Suppressor macrophage treated with lipopolysaccharide for 4 hours (primary cell): Measurements from ENCODE around the gene ZSCAN22.
"Not testable (repeated sequence)": the region's sequence is repeated elsewhere in the genome, so short reads cannot be mapped to it uniquely, and the experiment has no call there.

Experiments
- DNase-seq: peaks from one replicate; pipeline ENCODE4 v3.0.0-alpha.2; 2020

The ZSCAN22 gene

DNA sequence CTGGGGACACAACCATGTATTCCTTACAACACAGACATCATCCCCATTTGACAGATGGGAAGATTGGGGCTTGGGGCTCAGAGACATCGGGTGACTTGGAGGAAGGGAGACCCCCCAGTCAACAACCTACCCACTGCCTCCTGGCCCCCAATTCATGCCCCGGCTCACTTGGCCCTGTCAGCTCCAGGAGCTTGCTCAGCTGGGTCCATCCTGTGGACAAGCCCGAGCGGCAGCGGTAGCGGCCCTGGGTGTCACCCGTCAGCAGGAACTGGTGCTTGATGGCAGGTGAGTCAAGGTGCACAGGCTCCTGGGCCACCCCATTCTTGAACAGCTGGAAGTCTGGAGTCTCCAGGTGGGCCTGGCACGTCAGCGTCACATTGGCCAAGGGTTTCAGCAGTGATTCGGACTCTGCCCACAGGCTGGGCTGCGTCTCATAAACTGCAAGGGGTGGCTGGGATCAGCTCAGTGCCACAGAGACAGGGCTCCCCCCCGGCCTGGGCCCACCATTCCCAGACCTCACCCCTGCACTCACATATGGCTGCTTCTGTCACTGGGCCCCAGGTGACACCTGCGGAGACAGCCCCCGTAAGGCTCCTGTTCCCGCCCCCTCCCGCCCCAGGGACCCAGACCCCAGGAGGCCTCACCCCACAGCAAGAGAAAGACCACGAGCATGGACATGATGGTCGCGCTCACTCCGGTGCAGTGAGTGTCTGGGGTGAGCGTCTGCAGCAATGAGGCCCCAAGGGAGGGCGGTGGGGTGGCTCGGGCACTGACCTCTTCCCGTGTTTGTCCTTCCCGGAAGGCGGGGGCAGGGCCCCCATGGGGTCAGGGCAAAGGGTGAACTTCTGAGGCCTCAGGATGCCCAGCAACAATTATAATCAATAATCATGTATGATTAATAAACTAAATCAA, 26.2 kb downstream of the ZSCAN22 start, which contains the start of gene A1BG:
A1BG (minus strand) TSS at position 733 of the 912 bp plus-strand sequence; CDS start at position 678, 55 bp downstream.
- no peak for DNase-seq

DNA sequence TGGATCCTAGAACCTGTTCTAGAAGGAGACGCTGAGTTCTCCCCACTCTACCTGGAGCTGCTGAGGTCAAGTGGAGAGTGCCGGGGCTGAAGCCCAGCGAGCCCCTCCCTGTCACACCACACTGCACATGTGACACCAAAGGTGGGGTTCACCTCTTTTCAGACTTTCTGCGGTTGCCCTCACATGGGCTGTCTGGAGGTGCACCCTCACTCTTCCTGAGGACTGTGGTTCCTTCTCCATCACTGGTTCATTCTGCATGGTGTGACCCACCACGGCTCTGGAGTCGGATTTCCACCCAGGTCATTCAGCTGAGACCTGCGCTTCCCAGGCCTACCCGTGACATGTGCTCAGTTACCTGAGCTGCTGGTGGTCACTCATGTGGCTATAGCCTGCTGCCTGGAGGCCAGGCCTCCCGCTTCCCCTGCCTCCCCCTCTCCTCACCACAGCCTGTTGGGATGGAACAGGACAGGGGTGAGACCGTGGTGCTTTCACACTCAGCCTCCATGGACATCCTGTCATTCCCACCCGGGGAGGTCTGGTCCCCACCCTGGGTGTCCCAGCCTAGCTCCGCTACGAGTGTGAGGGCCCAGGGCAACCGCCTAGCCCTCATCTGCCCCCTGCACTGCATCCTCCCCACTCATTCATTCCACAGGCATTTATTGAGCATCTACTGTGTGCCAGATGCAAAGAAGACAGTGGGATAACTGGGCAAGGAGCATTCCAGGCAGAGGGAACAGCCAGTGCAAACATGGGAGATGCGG, 27.1 kb downstream of the ZSCAN22 start:
- no peak for DNase-seq

- DNase-seq: no peak
Observed at GRCh38 chr19:58354478-58355030, 27.8 kb downstream of the ZSCAN22 start.

- DNase-seq: no peak
Observed at GRCh38 chr19:58355215-58355796, 28.5 kb downstream of the ZSCAN22 start.

DNA sequence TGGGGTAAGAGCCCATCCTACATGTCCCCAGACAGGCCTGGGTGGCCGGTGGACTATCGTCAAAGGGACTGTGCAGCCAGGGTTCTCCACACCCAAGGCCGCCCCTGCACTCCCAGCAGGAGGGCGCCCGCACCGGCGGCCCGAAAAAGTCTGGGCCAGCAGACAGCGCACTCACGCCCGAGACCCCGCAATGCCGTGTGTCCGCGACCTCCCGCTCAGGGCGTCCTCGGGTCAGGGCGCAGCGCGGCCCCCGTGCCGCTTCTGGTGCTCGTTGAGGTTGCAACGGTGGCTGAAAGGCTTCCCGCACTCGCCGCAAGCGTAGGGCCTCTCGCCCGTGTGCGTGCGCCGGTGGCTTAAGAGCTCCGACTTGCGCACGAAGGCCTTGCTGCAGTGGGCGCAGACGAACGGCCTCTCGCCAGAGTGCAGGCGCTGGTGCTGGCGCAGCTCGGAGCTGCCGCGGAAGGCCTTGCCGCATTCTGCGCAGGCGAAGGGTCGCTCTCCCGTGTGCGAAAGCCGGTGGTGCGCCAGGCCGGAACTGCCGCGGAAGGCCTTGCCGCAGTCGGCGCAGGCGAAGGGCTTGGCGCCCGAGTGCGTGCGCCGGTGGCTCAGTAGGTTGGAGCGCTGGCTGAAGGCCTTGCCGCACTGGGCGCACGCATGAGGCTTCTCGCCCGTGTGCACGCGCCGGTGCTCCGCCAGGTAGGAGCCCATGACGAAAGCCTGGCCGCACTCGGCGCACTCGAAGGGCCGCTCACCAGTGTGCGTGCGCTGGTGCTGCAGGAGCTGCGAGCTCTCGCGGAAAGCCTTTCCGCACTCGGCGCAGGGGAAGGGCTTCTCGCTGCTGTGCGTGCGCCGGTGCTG, 29.3 kb downstream of the ZSCAN22 start:
- DNase-seq: no peak

- no peak for DNase-seq
Observed at GRCh38 chr19:58356766-58357480, 30.1 kb downstream of the ZSCAN22 start.

GRCh38 chr19:58357481-58358145, 30.8 kb downstream of the ZSCAN22 start:
- DNase-seq: no peak

- DNase-seq: peak; percentile 51
Observed at GRCh38 chr19:58361900-58362271, 35.1 kb downstream of the ZSCAN22 start.

DNA sequence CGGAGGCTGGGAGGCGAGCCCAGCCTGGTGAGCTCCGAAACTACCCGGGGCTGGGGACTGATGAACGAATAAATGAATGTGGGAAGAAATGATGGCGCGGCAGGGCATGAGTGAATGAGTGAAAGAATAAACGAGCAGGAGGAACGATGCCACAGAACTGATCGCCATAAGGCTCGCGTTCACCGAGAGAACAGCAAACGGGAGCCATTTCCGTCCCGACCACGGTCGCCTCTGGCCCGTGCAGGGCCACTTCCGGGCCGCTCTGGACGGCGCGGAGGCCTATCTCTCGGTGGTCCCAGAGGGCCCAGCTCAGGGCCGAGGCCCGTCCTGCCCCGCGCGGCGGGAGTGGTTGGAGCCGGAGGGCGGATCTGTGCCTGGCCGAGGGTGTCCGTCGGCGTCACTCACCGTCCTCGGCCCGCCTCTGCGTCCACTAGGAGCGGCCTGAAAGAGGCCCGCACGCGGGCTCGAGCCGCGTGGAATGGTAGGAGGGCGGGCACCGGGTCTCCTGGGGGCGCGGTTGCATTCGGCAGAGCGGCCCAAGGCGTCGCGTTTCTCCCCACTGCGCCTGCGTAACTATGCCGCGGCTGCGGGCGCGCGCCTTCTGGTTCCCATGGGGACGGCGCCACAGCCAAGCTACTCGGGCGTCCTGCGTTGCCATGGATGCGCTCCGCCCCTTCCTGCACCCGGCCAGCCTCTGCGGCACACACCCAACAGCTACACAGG, 35.6 kb downstream of the ZSCAN22 start, which contains the start of gene ZNF497:
ZNF497 (minus strand) TSS at position 480 of the 723 bp plus-strand sequence. CDS start 5,116 bp downstream, outside the sequence.
- DNase-seq: peak; percentile 97

- peak; percentile 19 for DNase-seq
Observed at GRCh38 chr19:58364146-58364545, 37.4 kb downstream of the ZSCAN22 start.

DNA sequence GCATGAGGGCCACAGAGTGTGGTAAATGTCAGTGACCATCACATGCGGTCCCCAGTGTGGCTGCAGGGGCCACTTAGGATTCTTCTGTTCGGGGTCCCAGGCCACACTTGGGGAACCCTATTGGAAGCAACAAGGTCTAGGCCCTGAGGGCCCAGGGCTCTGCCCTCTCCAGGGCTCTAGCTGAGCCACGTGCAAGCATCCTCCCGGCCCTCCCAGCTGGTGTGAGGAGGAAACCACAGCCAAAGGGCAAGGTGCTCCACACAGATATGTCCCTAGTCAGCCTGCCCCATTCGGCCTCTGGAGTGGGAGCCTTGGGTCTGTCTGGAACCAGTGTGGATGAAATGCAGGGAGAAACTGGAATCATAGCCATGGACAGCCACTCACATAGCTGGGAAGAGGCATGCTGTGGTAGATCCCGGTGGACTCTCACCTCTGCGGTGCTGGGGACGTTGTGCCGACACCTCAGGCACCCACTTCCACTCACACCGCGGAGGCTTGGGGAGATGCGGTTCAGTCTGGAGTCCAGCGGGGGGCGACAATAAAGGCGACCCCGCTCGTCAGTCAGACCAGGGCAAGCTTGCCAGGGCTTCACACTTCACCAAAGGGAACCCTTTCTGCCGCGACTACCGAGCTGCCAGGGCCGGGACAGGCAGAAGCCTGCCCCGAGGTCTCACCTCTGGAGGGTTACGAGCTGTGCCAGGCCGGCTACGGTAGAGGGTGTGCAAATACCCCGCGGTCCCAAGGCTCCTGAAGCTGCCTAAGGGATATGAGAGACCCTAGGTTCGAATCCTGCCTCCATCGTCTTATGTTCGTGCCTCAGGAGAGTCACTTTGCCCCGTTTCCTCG, 40.0 kb downstream of the ZSCAN22 start:
- DNase-seq: no peak

GRCh38 chr19:58367698-58368454, 41.1 kb downstream of the ZSCAN22 start:
- no peak for DNase-seq

DNA sequence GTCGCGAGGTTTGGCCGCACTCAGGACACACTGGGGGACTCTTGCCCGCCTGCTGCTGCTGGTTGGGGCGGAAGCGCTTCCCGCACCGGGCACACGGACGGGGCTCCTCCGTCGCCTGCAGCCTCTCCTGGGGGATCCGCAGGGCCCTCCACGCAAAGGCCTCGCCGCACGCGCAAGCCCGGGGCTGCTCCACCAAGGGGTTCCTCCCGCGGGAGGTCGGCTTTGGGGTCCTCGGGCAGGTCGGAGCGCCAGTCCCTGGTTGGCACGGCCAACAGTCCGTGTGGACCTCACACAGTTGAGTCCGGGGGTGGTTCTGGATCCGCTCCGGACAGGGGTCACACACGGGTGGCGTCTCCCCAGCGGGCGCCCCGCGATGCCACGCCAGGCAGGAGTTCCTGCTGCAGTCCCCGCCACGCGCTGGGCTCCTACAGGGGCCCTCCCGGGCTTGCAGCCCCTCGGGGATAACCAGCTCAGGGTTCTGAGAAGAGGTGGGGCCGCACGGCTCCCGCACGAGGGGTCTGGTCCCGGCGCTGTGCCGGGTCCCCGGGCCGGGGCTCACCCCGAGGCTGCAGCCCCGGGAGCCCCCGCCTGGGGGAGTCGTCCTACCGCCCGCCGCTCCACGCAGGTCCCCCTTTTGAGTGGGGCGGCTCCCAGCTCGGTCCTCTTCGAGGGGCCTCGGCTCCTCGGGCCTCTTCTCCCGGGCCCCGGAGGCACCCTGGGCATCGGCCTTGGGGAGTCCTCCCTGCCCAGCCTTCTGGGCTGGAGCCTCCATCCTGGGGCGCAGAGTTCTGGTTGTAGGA, 42.0 kb downstream of the ZSCAN22 start:
- DNase-seq: no peak

DNA sequence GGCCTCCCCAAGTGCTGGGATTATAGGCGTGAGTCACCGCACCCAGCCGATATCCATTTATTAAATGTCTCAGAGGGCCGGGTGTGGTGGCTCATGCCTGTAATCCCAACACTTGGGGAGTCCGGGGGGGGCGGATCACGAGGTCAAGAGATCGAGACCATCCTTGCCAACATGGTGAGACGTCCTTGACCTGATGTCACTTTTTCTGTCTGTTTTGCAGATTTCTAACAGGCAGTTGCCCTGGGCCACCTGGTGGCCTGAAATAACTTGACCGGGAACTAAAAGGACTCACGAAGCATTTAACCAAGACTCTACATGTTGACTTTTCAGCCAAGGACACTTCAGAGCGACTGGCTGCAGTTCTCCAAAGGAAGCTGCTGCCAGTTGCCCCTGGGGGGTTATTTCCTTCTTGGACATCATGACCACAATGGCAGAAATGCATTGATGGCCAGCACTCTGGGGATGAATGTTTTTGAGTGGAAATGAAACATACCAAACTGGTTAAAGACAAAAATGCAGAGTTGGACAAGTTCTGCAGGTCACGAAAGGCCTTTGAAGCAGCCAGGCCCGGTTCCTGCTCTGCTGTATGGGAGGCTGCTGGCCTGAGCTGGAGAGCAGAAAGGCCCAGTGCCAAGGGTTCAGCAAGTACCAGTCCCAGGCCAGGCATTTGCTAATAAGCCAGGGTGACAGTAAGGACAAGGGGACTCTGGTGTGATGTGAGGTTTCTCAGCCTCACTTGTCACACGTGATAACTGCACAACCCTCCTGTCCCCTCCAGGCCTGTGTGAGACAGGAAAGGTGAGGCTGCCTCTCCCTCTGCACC, 45.7 kb downstream of the ZSCAN22 start:
- no peak for DNase-seq

DNA sequence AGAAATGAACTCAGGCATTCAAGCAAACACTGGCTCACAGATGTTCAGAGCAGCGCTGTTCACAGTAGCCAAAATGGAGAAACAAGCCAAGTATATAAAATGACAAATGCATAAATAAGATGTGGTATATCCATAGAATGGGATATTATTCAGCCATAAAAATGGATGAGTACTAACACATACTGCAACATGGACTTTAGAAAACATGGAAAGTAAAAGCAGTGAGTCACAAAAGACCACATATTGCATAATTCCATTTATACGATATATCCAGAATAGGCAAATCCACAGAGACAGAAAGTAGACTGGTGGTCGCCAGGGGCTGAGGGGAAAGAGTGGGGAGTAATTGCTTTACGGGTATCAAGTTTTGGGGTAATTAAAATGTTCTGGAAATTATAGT, 47.4 kb downstream of the ZSCAN22 start:
- peak; percentile 53 for DNase-seq

DNA sequence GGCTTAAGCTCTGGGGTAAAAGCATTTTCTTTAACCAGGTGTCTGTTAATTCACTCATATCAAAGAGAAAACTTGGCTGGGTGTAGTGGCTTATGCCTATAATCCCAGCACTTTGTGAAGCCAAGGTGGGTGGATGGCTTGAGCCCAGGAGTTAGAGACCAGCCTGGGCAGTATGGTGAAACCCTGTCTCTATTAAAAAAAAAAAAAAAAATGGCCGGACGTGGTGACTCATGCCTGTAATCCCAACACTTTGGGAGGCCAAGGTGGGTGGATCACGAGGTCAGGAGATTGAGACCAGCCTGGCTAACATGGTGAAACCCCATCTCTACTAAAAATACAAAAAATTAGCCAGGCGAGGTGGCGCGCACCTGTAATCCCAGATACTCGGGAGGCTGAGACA, 49.9 kb downstream of the ZSCAN22 start:
- DNase-seq: not testable (repeated sequence)
